HepG2 (cell line): ENCODE measurements around the gene TNXB. TPM values are rescaled to one million over a fixed set of nuclear protein-coding genes. Genes with fewer than 3 reads are reported as not detected.

Source experiments
- AHDC1 ChIP-seq: sonication (generic); formaldehyde crosslinking; IDR thresholded peaks from 2 replicates; pipeline ENCODE4 v1.5.1; 2020; ENCODE audit warnings: mild to moderate bottlenecking, missing genetic modification reagents, borderline replicate concordance
- ATAD3A ChIP-seq: sonication (generic); formaldehyde crosslinking; IDR thresholded peaks from 2 replicates; pipeline ENCODE4 v1.4.0; 2020; ENCODE audit warnings: missing genetic modification reagents
- CENPT ChIP-seq: sonication (generic); formaldehyde crosslinking; IDR thresholded peaks from 2 replicates; pipeline ENCODE4 v1.8.0; 2022; ENCODE audit warnings: low read depth, mild to moderate bottlenecking, moderate library complexity, missing genetic modification reagents
- EED ChIP-seq: sonication (generic); formaldehyde crosslinking; IDR thresholded peaks from 2 replicates; pipeline ENCODE4 v1.5.0; 2020; ENCODE audit warnings: mild to moderate bottlenecking, missing genetic modification reagents
- HOXD1 ChIP-seq: sonication (generic); formaldehyde crosslinking; IDR thresholded peaks from 2 replicates; pipeline ENCODE4 v1.5.0; 2020; ENCODE audit warnings: missing genetic modification reagents
- NR2F2 ChIP-seq: IDR thresholded peaks from 2 replicates; pipeline ENCODE4 v1.6.1; 2012; ENCODE audit warnings: low read depth, inconsistent platforms, borderline replicate concordance
- RFX1 ChIP-seq: fragments of 450-650 bp; IDR thresholded peaks from 2 replicates; pipeline ENCODE4 v1.6.1; 2017
- RXRB ChIP-seq: IDR thresholded peaks from 2 replicates; pipeline ENCODE4 v1.6.1; 2016; ENCODE audit warnings: borderline replicate concordance, missing genetic modification reagents, missing compliant biosample characterization
- ZBTB43 ChIP-seq: sonication (generic); formaldehyde crosslinking; conservative IDR thresholded peaks from 2 replicates; pipeline ENCODE4 v1.4.0; 2020; ENCODE audit warnings: missing genetic modification reagents
- ZFP1 ChIP-seq: IDR thresholded peaks from 2 replicates; pipeline ENCODE4 v1.6.1; 2016
- ZFP36L1 ChIP-seq: sonication (generic); formaldehyde crosslinking; IDR thresholded peaks from 2 replicates; pipeline ENCODE4 v1.8.0; 2022; ENCODE audit warnings: mild to moderate bottlenecking, missing genetic modification reagents, moderate library complexity
- ZNF230 ChIP-seq: sonication (generic); formaldehyde crosslinking; IDR thresholded peaks from 2 replicates; pipeline ENCODE4 v1.4.0; 2020; ENCODE audit warnings: mild to moderate bottlenecking, missing genetic modification reagents
- ZNF318 ChIP-seq: sonication (generic); formaldehyde crosslinking; IDR thresholded peaks from 2 replicates; pipeline ENCODE4 v1.4.0; 2020; ENCODE audit warnings: mild to moderate bottlenecking, missing genetic modification reagents
- ZNF83 ChIP-seq: sonication (generic); formaldehyde crosslinking; IDR thresholded peaks from 2 replicates; pipeline ENCODE4 v1.4.0; 2020; ENCODE audit warnings: missing genetic modification reagents, mild to moderate bottlenecking, borderline replicate concordance
- ZNF879 ChIP-seq: sonication (generic); formaldehyde crosslinking; IDR thresholded peaks from 2 replicates; pipeline ENCODE4 v1.8.1; 2023; ENCODE audit warnings: missing genetic modification reagents
- polyA plus RNA-seq, 8 experiments: library from polyadenylated mRNA; depleted of rRNA in 3 of 8; stranded (reverse) in 7 of 8; unstranded in 1 of 8; fragments of >200 nt; fragmentation: Illumina TruSeq in 4 of 8; extraction: Trizol in 4 of 8; gene quantifications; 2 replicates each; pipeline versions ENCODE4 v1.2.1 to v1.2.3, GENCODE V29; 2011 to 2016; ENCODE audit warnings: low read depth in 4 of 8, missing spikeins in 1 of 8, mixed read lengths in 1 of 8; ENCODE audit not compliant: insufficient read depth in 1 of 8
- total RNA-seq, 5 experiments: library from RNA; depleted of rRNA; stranded (reverse); fragments of >200 nt; fragmentation: Illumina TruSeq; extraction: Trizol; gene quantifications; 2 replicates each; pipeline ENCODE4 v1.2.3, GENCODE V29; 2016; ENCODE audit warnings: low read depth in 1 of 5

Gene TNXB
- total and polyA plus RNA-seq, 2 of the 13 experiments (the other 11 are each of a cell fraction or from before 2014, with no cell fraction given) = 1.6 to 2.7 TPM

GRCh38 chr6:32087574-32088486 is 21.3 kb downstream of the TNXB start (continued):
- TF ChIP-seq AHDC1 (CRISPR knock-in tag) = no peak
- no peak for TF ChIP-seq ZNF318 (CRISPR knock-in tag)
- TF ChIP-seq CENPT (CRISPR knock-in tag) = no peak
- TF ChIP-seq EED (CRISPR knock-in tag) = no peak
- peak; percentile 49; the same call in 1 of the 2 replicates for TF ChIP-seq RXRB (CRISPR knock-in tag)
- TF ChIP-seq NR2F2 = no peak
- TF ChIP-seq HOXD1 (CRISPR knock-in tag) = peak; percentile 77
- TF ChIP-seq ZFP36L1 = no peak
- TF ChIP-seq ZNF879 (CRISPR knock-in tag) = no peak
- no peak for TF ChIP-seq ZNF230 (CRISPR knock-in tag)
- TF ChIP-seq ZFP1 = no peak
- TF ChIP-seq ATAD3A (CRISPR knock-in tag) = no peak
- no peak for TF ChIP-seq RFX1
- TF ChIP-seq ZNF83 (CRISPR knock-in tag) = no peak
- TF ChIP-seq ZBTB43 = no peak
